HG03039 (cell line): Measurements from ENCODE around the gene CCDC171.
A peak's percentile ranks its signal among the peaks of the same experiment; 100 is the strongest.
"Not testable (repeated sequence)": the region's sequence is repeated elsewhere in the genome, so short reads cannot be mapped to it uniquely, and the experiment has no call there.

Experiments
- ATAC-seq: cut with Tn5 transposase; IDR thresholded peaks from one replicate; pipeline ENCODE4 v1.9.1; 2021; ENCODE audit warnings: mild to moderate bottlenecking, moderate library complexity; ENCODE audit not compliant: unreplicated experiment

The CCDC171 gene

DNA sequence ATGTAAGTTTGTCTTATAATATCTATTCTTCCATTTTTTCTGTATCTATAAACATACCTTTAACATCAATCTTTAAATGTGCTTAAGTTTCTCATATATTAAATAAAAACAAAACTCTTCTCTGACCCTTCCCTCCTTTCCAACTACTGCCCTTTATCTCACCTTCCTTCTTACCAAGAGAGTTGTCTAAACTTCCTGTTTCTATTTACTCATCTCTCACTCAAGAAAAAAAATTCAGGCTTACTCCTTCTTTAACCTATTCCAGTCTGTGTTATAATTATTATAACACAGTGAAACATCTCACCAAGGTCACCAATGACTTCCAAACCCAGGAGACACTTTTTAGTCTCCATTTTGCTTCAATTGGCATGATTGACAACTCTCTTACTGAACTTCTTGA, 140.9 kb downstream of the CCDC171 start:
- ATAC-seq = no peak

DNA sequence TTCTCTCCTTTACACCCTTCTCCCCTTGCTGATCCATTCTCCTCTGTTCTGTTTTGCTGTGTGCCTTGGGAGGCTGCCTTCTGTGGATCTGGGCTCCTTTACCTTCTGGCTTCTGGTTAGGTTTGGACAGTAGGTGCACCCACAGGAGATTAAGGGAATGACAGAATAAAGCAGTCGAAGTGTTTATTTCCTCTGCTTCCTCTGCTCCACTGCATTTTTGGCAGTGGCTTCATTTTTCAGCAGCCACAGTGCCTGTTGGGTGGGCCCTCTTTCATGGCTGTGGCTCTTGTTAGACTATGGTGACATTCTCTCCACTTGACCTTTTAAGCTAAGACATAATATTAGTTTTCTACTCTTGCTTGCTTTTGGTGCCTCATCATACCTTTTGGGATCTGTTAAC, 144.1 kb downstream of the CCDC171 start:
- no peak for ATAC-seq

DNA sequence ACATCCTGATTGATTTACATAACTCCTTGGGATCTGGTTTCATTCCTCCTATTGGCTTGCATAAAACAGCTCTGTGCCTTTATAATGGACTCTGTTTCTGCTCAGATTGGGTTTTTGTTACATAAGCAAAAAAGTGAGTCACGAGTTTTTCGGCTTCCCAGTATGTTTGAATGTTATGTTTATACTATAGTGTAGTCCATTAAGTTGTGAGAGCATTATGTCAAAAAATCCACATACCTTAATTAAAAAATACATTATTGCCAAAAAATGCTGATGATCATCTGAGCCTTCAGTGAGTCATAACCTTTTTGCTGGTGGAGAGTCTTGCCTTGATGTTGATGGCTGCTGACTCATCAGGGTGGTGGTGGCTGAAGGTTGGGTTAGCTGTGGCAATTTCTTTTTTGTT, 144.6 kb downstream of the CCDC171 start:
- ATAC-seq = no peak

DNA sequence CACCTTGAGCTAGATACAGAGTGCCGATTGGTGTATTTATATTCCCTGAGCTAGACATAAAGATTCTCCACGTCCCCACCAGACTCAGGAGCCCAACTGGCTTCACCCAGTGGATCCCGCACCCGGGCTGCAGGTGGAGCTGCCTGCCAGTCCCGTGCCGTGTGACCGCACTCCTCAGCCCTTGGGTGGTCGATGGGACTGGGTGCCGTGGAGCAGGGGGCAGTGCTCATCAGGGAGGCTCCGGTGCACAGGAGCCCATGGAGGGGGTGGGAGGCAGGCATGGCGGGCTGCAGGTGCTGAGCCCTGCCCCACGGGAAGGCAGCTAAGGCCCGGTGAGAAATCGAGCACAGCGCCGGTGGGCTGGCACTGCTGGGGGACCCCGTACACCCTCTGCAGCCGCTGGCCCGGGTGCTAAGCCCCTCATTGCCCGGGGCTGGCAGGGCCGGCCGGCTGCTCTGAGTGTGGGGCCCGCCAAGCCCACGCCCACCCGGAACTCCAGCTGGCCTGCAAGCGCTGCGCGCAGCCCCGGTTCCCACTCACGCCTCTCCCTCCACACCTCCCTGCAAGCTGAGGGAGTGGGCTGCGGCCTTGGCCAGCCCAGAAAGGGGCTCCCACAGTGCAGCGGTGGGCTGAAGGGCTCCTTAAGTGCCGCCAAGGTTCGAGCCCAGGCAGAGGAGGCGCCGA, 147.2 kb downstream of the CCDC171 start:
- not testable (repeated sequence) for ATAC-seq

DNA sequence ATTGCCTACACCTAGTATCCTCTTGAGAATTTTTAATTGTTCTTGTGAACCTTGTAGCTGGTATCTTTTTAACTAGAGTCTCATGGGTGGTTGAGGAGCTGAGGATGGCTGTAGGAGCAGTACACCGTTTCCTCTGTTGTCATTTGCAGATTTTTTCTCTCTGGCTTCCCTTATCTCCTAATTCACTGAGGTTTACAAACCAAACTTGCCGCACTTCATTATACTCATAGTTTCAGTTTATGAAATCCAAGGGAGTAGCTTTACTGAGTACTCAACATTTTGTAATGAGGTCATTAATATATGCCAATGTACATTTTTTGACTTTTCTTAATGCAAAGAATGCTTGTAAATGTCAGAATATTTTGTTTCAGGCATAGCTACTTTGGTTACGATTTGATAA, 154.2 kb downstream of the CCDC171 start:
- ATAC-seq = no peak

DNA sequence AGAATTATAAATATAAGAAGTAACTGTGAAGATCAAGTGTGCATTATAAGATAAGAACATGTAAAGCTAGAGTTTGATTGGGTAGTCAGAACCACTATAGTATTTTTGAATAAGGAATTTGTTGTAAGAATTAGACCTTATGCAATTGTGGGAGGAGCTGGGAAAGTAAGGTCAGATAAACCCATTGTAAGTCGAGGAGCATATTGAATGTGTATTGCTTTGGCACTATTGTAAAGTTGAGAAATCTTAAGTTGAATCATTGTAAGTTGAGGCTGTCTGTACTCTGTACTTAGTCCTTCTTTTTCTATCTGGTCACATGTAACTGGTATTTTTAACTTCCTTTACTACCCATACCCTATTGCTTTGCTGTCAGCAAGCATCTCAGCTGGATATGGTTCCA, 158.7 kb downstream of the CCDC171 start:
- ATAC-seq = no peak

DNA sequence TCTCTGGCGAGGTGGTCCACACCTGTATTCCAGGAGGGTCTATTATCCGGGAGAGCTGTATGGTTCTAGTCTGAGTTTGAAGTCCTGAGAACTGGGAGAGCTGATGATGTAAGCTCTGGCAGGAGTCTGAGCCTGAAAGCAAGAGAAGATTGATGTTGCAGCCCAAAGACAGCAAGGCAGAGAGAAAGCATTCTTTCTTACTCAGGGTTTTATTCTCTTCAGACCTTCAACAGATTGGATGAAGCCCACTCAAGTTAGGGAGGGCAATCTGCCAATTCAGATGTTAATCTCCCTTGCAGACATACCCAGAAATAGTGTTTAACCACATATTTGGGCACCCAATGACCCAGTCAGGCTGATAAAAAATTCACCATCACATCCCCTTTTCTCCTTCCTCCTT, 159.1 kb downstream of the CCDC171 start:
- ATAC-seq = no peak

DNA sequence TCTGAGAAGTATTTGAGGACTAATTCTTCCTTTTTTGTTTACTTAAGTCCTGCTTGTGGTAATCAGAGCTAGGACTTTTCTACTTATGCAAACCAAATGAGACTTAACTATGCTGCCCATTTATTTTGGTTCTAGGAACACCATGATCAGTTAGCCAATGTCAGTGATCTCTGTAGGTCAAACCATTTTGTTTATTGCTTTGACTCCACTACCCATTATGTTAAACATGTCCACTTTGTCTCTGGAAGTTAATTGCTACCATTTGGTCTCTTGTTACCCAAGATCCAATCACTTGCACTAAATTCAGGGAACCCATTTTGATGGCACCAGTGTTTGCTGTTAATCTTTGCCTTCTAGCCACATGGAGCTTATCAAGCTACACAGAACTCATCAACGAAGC, 161.9 kb downstream of the CCDC171 start:
- no peak for ATAC-seq

DNA sequence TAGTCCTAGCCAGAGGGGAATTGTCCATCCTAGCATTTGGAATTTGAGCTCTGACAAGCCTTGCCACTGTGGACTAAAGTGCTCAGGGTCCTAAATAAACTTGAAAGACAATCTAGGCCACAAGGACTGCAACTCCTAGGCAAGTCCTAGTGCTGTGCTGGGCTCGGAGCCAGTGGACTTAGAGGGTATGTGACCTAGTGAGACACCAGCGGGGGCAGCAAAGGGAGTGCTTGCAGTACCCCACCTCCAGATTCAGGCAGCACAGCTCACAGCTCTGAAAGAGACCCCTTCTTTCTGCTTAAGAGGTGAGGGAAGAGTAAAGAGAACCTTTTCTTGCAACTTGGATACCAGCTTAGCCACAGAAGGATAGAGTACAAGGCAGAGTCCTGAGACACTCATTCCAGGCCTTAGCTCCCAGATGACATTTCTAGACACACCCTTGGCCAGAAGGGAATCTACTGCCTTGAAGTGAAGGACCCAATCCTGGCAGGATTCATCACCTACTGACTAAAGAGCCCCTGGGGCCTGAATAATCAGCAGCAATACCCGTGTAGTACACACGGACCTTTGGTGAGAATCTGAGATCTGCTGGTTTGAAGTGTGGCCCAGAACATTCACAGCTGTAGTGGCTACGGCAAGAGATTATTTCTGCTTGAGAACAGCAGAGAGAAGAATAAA, 164.6 kb downstream of the CCDC171 start:
- ATAC-seq = no peak

DNA sequence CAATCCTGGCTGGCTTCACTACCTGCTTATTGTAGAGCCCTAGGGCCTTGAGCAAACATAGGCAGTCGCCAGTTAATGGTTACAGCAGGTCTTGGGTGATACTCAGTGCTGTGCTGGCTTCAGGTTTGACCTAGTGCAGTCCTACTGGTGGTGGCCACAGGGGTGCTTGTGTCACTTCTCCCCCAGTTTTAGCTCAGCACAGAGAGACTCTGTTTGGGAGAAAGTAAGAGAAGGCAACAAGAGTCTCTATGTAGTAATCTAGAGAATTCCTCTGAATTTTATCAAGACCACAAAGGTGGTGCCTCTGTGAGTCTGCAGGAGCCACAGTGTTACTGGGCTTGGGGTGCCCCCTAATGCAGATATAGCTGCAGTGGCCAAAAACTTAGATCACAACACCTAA, 165.6 kb downstream of the CCDC171 start:
- no peak for ATAC-seq

DNA sequence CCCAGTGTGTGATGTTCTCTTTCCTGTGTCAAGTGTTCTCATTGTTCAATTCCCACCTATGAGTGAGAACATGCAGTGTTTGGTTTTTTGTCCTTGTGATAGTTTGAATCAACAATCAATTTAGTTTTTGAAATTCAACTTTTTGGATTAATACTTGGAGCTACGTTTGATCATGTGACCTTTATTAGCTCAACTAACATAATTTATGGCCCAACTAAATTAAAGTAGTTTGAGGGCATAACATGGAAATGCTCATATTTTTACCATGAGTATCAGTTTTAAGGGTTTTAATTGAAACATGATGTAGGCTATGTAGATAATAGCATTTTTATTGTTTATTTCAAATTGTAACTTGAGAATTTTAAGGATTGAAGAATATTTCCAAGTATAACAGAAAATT, 168.0 kb downstream of the CCDC171 start:
- no peak for ATAC-seq

DNA sequence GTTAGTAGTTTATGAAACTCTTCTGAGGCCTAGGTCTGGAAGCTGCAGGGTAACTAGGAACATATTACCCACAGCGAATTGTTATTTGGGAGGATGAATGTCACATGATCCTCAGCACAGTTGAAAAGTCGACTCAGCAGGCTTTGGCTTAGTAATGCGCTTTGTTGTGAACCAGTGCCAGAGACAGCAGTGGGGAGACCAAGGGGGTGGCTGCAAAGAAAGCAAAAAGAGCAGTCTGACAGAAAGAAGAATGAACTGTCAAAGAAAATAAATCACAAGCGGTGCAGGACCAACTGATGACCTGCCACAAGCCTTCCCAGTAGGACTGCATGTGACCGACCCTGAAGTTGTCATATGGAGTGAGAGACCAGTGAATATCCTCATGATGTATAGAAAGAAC, 170.0 kb downstream of the CCDC171 start:
- ATAC-seq = no peak

DNA sequence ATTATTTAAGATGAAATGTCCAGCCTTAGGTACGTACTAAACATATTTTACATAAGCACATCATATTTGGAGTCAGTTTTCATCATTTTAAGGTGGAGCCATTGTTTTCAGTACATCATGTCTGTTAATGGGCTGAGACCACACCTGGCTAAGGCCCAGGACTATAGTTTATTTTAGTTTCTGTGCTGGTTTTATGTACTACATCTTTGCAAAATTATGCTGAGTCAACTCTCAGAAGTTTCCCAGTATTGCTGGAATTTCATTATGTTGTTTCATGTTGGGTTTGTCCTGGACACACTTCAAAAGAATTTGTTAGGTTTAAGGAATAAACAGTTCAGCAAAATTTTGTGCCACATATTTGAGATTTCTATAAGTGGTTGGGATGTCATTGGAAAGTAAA, 171.2 kb downstream of the CCDC171 start:
- ATAC-seq = no peak

DNA sequence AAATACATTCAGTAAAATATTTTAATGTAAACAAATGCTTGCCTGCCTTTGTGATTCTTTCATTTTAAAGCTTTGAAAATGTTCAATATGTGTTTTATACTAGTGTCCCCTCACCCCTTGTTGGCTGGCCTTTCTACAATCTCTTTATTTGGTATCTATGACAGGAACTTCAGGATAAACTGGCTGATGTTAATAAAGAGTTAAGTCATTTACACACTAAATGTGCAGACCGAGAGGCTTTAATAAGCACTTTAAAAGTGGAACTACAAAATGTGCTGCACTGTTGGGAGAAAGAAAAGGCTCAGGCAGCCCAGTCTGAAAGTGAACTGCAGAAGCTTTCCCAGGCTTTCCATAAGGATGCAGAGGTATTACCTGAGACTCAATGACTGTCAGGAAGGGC, 171.8 kb downstream of the CCDC171 start:
- no peak for ATAC-seq

DNA sequence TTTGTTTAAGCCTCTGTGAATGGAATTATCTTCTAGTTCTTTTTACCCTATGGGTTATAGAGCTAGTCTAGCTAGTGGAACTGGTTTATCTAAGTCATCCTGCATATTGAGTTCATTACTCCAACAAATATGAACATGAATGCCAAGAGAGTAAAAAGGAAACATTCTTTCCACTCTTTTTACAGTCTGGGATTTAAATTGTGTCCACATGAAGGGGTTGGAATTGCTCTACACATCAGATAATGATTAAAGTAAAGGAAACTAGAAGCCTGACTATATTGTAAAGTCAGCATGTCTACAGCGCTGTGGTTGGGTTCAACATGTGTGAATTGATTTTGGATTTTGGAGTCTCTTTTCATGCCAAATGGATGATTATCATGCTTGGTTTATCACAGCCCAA, 173.1 kb downstream of the CCDC171 start:
- ATAC-seq = no peak

DNA sequence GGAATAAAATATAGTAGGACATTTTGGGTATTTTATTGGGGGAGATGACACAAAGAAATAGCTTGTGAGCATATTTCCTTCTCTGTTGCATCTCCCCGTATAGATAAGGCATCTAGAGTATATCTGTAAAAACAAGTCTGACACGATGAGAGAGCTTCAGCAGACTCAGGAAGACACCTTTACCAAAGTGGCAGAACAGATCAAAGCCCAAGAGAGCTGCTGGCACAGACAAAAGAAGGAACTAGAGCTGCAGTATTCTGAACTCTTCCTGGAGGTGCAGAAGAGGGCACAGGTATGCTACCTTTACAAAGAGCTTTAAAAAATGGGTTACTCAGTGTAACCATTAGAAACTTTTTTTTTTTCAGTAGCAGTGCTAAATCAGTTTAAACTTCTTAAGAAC, 176.7 kb downstream of the CCDC171 start:
- no peak for ATAC-seq

DNA sequence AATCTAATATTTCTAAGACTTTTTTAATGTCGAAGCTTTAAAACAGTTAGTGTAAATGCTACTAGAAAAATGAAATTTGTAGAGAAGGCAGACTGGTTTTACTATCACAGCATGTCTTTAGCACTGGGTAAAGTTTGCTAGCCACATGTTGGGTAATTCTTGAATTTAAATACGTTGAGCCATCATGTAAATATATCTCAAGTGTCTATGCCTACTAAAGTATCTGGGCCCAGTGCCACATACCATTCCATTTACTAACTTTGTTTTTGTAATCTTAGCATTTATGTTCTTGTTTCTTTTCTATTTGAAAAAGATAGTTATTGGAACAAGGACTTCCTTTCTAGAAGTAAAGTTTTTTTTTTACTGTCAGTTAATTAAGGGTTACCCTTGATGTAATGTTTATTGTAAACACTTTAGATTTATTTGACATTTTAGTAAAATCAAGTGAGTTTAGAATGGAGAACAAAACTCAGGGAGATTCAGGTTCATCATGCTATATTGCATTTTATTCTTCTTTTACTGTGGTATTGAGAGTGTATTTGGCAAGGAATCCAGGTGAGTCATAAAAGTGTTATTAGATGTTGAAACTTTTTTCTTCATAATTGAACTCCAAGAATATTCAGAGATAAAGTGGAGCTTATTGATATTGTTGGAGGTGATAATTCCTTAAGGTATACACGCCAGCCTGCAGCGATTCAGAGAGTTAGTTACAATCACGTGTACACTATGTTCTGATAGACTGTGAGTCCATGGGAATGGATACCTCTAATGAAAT, 182.4 kb downstream of the CCDC171 start:
- ATAC-seq = no peak

DNA sequence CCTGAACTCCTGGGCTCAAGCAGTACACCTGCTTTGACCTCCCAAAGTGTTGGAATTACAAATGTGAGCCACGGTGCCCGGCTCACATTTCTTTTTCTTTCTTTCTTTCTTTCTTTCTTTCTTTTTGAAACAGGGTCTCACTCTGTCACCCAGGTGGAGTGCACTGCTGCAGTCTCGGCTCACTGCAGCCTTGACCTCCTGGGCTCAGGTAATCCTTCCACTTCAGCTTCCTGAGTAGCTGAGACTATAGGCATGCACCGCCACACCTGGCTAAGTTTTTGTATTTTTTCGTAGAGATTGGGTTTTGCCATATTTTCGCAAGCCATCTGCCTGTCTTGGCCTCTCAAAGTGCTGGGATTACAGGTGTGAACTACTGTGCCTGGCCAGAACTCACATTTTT, 183.7 kb downstream of the CCDC171 start:
- no peak for ATAC-seq

DNA sequence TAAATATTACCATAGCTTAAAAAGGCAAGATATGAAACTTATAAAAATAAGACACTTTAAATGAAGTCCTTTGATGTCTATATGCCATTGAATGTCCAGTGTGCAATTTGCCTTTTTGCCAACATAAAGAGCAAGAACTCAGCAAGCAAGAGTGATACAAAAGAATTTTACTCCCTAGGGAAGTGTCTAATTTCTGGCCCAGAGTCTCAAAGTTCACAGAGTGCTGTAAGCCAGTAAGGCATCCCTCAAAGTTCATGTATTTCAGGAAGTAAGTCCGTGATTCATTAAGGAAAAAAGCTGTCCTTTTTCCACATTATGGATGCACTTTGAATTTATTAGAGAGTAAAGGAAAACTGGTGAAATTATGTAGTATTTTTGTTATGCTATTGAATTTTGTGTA, 185.2 kb downstream of the CCDC171 start:
- no peak for ATAC-seq

DNA sequence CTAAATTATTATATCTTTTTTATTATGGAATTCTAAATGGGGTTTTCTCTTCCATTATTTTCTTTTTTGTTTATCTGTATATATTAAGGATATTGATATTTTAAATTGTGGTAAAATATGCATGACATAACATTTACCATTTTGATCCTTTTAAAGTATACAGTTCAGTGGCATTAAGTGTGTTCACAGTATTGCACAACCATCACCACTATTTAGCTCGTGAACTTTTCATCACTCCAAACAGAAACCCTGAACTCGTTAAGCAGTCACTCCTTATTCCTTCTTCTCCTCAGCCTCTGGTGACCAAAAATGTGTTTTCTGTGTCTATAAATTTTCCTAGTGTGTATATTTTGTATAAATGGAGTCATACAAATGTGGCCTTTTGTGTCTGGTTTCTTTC, 188.2 kb downstream of the CCDC171 start:
- ATAC-seq = no peak

DNA sequence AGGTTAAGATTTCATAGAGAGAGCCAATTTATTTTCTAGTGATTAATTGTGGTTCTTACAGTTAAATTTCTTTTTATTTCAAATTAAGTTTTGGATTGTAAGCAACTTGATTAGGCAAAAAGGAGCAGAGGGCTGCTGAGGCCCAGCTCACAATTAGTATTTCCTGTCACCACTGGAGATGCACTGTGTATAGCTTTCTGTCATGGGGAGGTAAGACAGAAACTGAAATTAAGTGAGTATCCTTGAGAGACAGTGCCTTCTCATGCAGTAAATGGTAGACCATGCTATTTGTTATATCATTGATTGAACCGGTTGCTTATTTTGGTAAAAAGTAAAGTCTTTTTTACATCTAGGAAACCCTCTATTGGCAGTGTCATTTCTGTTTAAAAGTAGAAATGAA, 190.7 kb downstream of the CCDC171 start:
- peak; percentile 83 for ATAC-seq

DNA sequence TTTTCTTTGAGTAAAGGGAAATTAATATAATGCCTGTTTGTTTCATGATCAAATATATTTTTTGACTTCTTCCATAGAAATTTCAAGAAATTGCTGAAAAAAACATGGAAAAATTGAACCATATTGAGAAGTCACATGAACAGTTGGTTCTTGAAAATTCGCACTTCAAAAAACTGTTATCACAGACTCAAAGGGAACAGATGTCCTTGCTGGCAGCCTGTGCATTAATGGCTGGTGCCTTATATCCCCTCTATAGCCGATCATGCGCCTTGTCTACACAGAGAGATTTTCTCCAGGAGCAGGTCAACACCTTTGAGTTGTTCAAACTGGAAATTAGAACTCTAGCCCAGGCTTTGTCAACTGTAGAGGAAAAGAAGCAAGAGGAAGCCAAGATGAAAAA, 191.4 kb downstream of the CCDC171 start:
- ATAC-seq = no peak
